ENCODE results near the gene SIRT2. TPM values are rescaled to one million over a fixed set of nuclear protein-coding genes. Genes with fewer than 3 reads are reported as not detected.
"Not testable (repeated sequence)": the region's sequence is repeated elsewhere in the genome, so short reads cannot be mapped to it uniquely, and the experiment has no call there.

SIRT2 gene
- total RNA-seq, 1 experiment from 2014 or later: 102 TPM

DNA sequence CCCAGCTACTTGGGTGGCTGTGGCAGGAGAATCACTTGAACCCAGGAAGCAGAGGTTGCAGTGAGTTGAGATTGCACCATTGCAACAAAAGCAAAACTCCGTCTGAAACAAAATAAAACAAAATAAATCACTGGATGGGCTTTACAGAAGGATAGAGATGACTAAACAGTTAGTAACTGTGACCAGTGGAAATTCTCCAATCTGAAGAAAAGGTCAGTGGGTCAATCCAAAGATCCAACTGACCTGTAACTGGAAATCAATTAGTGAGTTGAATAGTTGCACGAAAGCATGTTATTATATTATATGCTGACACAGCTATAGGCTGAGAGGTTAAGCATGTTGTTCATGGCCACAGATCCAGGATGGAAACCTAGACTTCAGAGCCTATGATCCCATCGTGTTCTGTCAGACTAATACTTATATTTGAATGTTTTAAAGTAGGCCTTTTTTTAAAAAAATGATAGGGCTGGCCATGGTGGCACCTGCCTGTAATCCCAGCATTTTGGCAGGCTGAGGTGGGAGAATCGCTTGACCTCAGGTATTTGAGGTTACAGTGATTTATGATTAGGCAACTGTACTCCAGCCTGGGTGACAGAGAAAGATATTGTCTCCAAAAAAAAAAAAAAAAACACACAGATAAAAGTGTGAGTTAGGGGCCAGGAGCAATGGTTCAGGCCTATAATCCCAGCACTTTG lies 69.2 kb downstream of the SIRT2 start:
- DNase-seq (ENCODE audit: low read depth): no peak

- DNase-seq (ENCODE audit: low read depth): not testable (repeated sequence)
Measured at GRCh38 chr19:38829203-38829602, 70.2 kb downstream of the SIRT2 start.

Other genes with a start within 250 kb of the SIRT2 start
- not detected in 2 replicates for gene CAPN12, start 155.1 kb downstream of the SIRT2 start, total RNA-seq (2014; rRNA removed; shearing (Covaris generic))
- gene LGALS7, start 126.1 kb downstream of the SIRT2 start, total RNA-seq (2014; rRNA removed; shearing (Covaris generic)): not detected in 2 replicates
- gene LGALS7B, start 110.4 kb downstream of the SIRT2 start, total RNA-seq (2014; rRNA removed; shearing (Covaris generic)): not detected in 2 replicates
- gene LGALS4, start 86.7 kb downstream of the SIRT2 start, total RNA-seq (2014; rRNA removed; shearing (Covaris generic)): not detected in 2 replicates
- gene ECH1, start 67.8 kb downstream of the SIRT2 start, total RNA-seq (2014; rRNA removed; shearing (Covaris generic)): 34.5 and 40.8 TPM in 2 replicates
- gene HNRNPL, start 49.6 kb downstream of the SIRT2 start, total RNA-seq (2014; rRNA removed; shearing (Covaris generic)): 229 and 286 TPM in 2 replicates
- 4.6 and 5.1 TPM in 2 replicates for gene RINL, start 21.3 kb downstream of the SIRT2 start, total RNA-seq (2014; rRNA removed; shearing (Covaris generic))
- 21.0 and 25.1 TPM in 2 replicates for gene NFKBIB, start 351 bp upstream of the SIRT2 start, total RNA-seq (2014; rRNA removed; shearing (Covaris generic))
- not detected in 2 replicates for gene CCER2, start 12.6 kb upstream of the SIRT2 start, total RNA-seq (2014; rRNA removed; shearing (Covaris generic))
- 11.5 and 17.3 TPM in 2 replicates for gene SARS2, start 31.1 kb upstream of the SIRT2 start, total RNA-seq (2014; rRNA removed; shearing (Covaris generic))
- gene MRPS12, start 31.3 kb upstream of the SIRT2 start, total RNA-seq (2014; rRNA removed; shearing (Covaris generic)): 56.4 and 61.2 TPM in 2 replicates
- 12.5 and 22.1 TPM in 2 replicates for gene FBXO17, start 76.1 kb upstream of the SIRT2 start, total RNA-seq (2014; rRNA removed; shearing (Covaris generic))
- gene FBXO27, start 132.9 kb upstream of the SIRT2 start, total RNA-seq (2014; rRNA removed; shearing (Covaris generic)): 0.10 TPM in 1 of 2 replicates, not detected in the other
- gene ACP7, start 184.8 kb upstream of the SIRT2 start, total RNA-seq (2014; rRNA removed; shearing (Covaris generic)): 0.10 TPM in 1 of 2 replicates, not detected in the other
- gene PAK4, start 226.2 kb upstream of the SIRT2 start, total RNA-seq (2014; rRNA removed; shearing (Covaris generic)): 7.1 and 10.5 TPM in 2 replicates

Measured in RPMI7951 (cell line).